Astrocyte of the spinal cord (primary cell): Measurements from ENCODE around the gene SLC4A1AP.
A peak's percentile ranks its signal among the peaks of the same experiment; 100 is the strongest.

Experiments
- DNase-seq: peaks from one replicate; pipeline ENCODE4 v3.0.0; 2011; ENCODE audit warnings: low read depth, low spot score
- H3K4me3 ChIP-seq: 2 replicates; pipeline ENCODE4 v1.5.1; 2011; ENCODE audit warnings: low read depth, mild to moderate bottlenecking, low read length, moderate library complexity
- in situ Hi-C: cut with HindIII; loops from 2 replicates; pipeline ENCODE4 v1.10.0; 2017; ENCODE audit warnings: low sequenced_read_pairs
- TF ChIP-seq, protein P1 (sequence below): IDR thresholded peaks from 2 replicates; pipeline ENCODE4 v1.5.1; 2012; ENCODE audit warnings: low read depth, mild to moderate bottlenecking, low read length, inconsistent platforms

SLC4A1AP gene

DNA sequence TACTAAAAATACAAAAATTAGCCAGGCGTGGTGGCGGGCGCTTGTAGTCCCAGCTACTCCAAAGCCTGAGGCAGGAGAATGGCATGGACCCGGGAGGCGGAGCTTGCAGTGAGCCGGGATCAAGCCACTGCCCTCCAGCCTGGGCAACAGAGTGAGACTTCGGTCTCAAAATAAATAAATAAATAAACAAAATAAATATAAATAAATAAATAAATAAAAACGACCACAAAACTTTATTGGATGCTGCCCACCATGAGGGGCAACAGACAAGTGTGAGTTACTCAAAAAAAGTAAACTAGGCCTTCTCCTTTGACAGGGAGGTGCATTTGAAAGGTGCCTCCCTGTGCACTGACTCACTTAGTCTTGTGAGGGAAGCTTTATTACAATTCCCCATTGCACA lies 50.4 kb downstream of the SLC4A1AP start:
- no peak overlapping the region for H3K4me3 ChIP-seq
- in situ Hi-C loops, result no loop called here
- TF ChIP-seq, protein P1, sequence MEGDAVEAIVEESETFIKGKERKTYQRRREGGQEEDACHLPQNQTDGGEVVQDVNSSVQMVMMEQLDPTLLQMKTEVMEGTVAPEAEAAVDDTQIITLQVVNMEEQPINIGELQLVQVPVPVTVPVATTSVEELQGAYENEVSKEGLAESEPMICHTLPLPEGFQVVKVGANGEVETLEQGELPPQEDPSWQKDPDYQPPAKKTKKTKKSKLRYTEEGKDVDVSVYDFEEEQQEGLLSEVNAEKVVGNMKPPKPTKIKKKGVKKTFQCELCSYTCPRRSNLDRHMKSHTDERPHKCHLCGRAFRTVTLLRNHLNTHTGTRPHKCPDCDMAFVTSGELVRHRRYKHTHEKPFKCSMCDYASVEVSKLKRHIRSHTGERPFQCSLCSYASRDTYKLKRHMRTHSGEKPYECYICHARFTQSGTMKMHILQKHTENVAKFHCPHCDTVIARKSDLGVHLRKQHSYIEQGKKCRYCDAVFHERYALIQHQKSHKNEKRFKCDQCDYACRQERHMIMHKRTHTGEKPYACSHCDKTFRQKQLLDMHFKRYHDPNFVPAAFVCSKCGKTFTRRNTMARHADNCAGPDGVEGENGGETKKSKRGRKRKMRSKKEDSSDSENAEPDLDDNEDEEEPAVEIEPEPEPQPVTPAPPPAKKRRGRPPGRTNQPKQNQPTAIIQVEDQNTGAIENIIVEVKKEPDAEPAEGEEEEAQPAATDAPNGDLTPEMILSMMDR, result no peak
- DNase-seq, result no peak

DNA sequence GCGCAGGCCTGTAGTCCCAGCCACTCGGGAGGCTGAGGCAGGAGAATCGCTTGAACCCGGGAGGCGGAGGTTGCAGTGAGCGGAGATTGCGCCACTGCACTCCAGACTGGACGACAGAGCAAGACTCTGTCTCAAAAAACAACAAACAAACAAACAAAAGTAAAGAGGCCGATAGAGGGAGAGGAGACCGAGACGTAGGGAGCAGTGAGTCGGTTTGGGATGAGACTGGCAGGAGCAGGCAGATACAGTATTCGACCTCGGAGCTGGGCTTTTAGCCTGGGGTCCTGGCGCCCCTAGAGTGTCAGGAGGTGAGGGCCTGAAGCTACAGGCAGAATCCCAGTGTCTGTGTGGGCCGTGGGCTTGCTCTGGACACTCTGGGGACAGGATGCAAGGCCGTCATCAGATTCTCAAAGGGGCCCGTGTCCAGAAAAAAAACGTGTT lies 51.2 kb downstream of the SLC4A1AP start:
- TF ChIP-seq, protein P1, result no peak
- peak overlapping the region; percentile 29 for H3K4me3 ChIP-seq
- in situ Hi-C loops, result no loop called here
- no peak for DNase-seq

DNA sequence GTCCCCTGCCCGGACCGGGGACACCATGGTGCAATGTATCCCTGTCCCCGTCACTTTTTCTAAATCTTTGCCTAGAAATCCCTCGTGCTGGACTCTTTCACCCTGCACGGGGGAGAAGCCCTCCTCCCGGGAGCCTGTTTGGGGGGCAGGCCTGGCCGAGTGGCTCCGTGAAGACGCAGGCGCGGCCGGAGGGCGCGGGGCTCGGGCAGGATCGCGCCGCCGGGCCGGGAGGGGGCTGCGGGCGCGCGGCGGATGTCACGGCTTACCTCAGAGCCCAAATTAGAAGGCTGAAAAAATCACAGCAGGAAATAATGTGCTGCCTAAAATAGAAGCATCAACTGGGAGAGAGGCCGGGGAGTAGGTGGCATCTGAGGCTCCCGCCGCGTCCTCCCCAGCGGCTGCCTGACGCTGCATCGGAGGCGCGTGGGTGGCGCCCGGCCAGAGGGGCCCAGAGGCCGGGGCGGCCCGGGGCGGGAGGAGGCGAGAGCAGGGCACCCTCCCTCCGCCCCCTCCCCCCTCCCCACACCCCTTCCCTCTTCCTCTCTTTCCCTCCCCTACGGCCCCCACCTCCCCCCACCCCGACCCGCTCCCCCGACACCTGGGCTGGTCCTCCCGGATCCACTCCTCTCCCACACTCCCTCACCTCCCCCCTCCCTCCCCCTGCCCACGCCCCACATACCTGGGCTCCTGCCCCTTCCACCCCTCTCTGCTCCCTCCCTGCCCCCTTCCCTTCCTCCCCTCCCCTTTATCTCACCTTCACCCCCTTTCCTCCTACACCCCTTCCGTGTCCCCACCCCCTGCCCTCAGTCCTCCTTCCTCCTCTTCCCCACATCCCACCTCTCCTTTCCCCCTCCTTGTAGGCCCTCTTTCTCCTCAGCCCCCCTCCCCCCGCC lies 51.9 kb downstream of the SLC4A1AP start:
- H3K4me3 ChIP-seq, result peak overlapping the region; percentile 29
- TF ChIP-seq, protein P1, result no peak
- DNase-seq, result peak; percentile 55
- in situ Hi-C loops, result no loop called here

DNA sequence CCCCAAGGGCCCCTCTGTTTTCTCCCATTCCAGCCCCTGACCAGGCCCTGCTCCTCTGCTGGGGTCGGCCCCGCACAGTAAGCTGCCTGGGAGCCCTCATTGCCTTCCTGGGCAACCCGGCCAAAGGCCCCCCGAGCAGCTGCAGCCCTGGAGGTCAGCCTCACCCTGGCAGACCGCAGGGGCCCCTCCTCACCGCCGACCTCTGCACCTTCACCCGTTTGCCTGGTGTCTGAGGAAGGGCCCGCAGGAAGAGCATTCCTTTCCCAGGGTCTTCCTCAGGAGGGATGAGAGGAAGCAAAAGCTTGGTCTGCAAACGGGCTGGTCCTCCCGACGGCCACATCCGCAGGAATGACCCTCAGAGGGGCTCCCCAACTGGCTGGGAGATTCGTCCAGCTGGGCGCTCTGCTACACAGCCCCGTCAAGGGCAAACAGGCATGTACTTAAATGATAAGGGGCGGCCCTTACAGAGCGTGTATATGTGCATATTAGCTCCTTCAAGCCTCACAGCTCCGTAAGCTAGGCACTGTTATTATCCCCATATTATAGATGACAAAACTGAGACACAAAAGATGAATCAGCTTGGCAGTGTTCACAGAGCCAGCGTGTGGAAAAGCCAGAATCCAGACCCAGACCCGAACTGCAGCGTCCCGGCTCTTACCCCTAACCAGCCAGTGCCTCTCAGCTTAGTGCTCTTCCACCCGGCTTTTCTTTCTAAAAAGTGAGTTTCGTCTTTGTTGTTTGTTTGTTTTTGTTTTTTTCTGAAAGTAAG lies 52.8 kb downstream of the SLC4A1AP start:
- no peak overlapping the region for H3K4me3 ChIP-seq
- in situ Hi-C loops, result no loop called here
- TF ChIP-seq, protein P1, result no peak
- DNase-seq, result no peak

DNA sequence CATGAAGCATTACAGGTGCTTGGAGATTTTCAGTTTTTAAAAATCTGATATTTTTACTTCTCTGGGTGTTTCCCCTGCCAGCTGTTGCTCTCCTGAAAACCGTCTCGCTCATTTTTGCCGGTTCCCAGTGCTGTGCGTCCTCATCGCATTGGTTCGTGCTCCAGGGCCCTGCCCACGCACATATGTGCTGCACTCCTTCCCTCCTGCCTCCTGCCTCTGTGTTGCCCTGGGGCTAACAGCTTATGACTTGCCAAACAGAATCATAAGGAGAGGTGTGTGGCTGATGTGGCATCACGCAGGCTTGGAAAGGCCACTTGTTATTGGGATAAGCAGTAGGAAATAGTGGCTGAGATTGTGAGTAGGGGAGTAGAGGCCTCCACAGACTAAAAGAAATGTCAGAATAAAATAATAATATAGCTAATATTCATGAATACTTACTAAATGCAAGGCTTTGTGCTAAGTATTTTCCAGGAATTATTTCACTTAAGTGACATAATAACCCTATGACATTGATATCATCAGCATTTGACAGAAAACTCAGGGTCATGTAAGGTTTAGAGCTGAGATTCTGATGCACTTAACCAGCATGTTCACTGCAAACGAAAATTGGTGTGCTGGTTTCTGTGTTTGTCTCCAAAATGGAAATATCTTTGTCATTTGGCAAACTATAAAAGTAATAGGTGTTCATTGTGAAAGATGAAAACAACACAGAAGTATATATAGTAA lies 53.5 kb downstream of the SLC4A1AP start:
- no peak overlapping the region for H3K4me3 ChIP-seq
- in situ Hi-C loops, result no loop called here
- TF ChIP-seq, protein P1, result no peak
- DNase-seq, result no peak

DNA sequence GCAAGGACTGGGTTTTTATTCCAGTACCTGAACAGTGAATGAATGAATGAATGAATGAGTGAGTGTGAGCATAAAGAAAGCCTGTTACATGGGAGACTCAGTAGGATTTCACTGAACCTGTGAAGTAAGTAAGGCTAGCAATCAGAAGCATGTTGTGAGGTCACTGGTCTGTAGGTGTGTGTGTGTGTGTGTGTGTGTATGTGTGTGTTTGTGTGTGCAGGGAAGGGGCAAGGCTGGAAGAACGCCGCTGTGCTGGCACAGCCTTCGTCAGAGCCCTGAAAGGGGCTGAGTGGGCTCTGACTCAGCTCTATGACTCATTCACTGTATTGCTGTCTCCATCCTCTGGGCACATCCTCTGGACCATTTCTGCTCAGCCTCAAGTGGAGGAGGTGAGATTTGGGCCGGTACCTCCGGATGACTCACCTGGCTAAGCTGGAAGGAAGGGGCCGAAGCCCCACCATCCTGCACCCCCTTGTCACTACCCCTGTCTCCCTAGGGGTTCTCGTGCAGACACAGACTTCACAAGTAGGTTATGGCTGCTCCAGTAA lies 56.4 kb downstream of the SLC4A1AP start:
- H3K4me3 ChIP-seq, result no peak overlapping the region
- peak; percentile 94 for DNase-seq
- TF ChIP-seq, protein P1, result no peak
- in situ Hi-C loops, result no loop called here
